EL (cell line): Measurements from ENCODE around the gene AMIGO1.

Experiments
- DNase-seq: peaks from one replicate; pipeline ENCODE4 v3.0.0-alpha.2; 2016

AMIGO1 gene

GRCh38 chr1:109509176-109510134 is at the start of gene AMIGO1:
TSS of gene AMIGO1 (minus strand) at chr1:109509727. CDS start at chr1:109508912, 815 bp downstream.
- peak; percentile 72 for DNase-seq

- DNase-seq, result no peak
Measured at GRCh38 chr1:109557520-109557919, 48.0 kb upstream of the AMIGO1 start.

- no peak for DNase-seq
Measured at GRCh38 chr1:109556563-109556962, 47.0 kb upstream of the AMIGO1 start.

- peak; percentile 96 for DNase-seq
Measured at GRCh38 chr1:109548321-109549267, 39.1 kb upstream of the AMIGO1 start, which contains the start of gene GNAI3. TSS of gene GNAI3 (plus strand) at chr1:109548615. CDS start at chr1:109548721, 106 bp downstream.

GRCh38 chr1:109547463-109548320 is 38.2 kb upstream of the AMIGO1 start:
- peak; percentile 28 for DNase-seq

- peak; percentile 88 for DNase-seq
Measured at GRCh38 chr1:109546311-109547109, 37.0 kb upstream of the AMIGO1 start.

GRCh38 chr1:109543988-109544735 is 34.6 kb upstream of the AMIGO1 start:
- no peak for DNase-seq

GRCh38 chr1:109543283-109543987 is 33.9 kb upstream of the AMIGO1 start:
- no peak for DNase-seq

- DNase-seq, result no peak
Measured at GRCh38 chr1:109542657-109543056, 33.1 kb upstream of the AMIGO1 start.

- DNase-seq, result no peak
Measured at GRCh38 chr1:109541102-109541501, 31.6 kb upstream of the AMIGO1 start.

GRCh38 chr1:109539676-109540075 is 30.1 kb upstream of the AMIGO1 start, which contains the start of gene GPR61:
TSS of gene GPR61 (plus strand) at chr1:109539872. CDS start at chr1:109543023, 3,151 bp downstream.
- no peak for DNase-seq

- no peak for DNase-seq
Measured at GRCh38 chr1:109538827-109539555, 29.5 kb upstream of the AMIGO1 start.

GRCh38 chr1:109537450-109538178 is 28.1 kb upstream of the AMIGO1 start:
- DNase-seq, result no peak

GRCh38 chr1:109535971-109536491 is 26.5 kb upstream of the AMIGO1 start:
- DNase-seq, result no peak

- DNase-seq, result no peak
Measured at GRCh38 chr1:109535481-109535880, 26.0 kb upstream of the AMIGO1 start.

- no peak for DNase-seq
Measured at GRCh38 chr1:109534307-109534858, 24.9 kb upstream of the AMIGO1 start.

GRCh38 chr1:109532365-109533136 is 23.0 kb upstream of the AMIGO1 start:
- peak; percentile 86 for DNase-seq
